Ramos (cell line): ENCODE results near the gene TMIGD2.
"Not testable (repeated sequence)": the region's sequence is repeated elsewhere in the genome, so short reads cannot be mapped to it uniquely, and the experiment has no call there.

Experiments
- in situ Hi-C: fragments of 300-500 bp; cut with MboI; formaldehyde crosslinking; loops from one replicate; pipeline ENCODE4 v1.14.3; 2022; ENCODE audit warnings: low sequenced_read_pairs; ENCODE audit not compliant: unreplicated experiment

TMIGD2 gene

GRCh38 chr19:4268816-4269430 lies 33.3 kb downstream of the TMIGD2 start:
- in situ Hi-C loops: loop anchor here (10.0 kb wide), 1 partner anchor 256 kb away; no protein-coding TSS in a partner anchor

- in situ Hi-C loops: loop anchor here (10.0 kb wide), 1 partner anchor 257 kb away; no protein-coding TSS in a partner anchor
These were observed 34.0 kb downstream of the TMIGD2 start for GRCh38 chr19:4267901-4268815.

- in situ Hi-C loops: loop anchor here (10.0 kb wide), 1 partner anchor 258 kb away; no protein-coding TSS in a partner anchor
These were observed 34.9 kb downstream of the TMIGD2 start for GRCh38 chr19:4267101-4267900.

GRCh38 chr19:4266253-4267000 lies 35.8 kb downstream of the TMIGD2 start:
- in situ Hi-C loops: loop anchor here (10.0 kb wide), 1 partner anchor 258 kb away; no protein-coding TSS in a partner anchor

- in situ Hi-C loops: loop anchor here (10.0 kb wide), 1 partner anchor 260 kb away; no protein-coding TSS in a partner anchor
These were observed 37.4 kb downstream of the TMIGD2 start for GRCh38 chr19:4264812-4265211.

- in situ Hi-C loops: loop anchor here (10.0 kb wide), 1 partner anchor 264 kb away; no protein-coding TSS in a partner anchor
These were observed 41.5 kb downstream of the TMIGD2 start for GRCh38 chr19:4260613-4261191.

GRCh38 chr19:4258181-4258580 lies 44.0 kb downstream of the TMIGD2 start:
- in situ Hi-C loops: no loop called here

- in situ Hi-C loops: no loop called here
These were observed 45.2 kb downstream of the TMIGD2 start for GRCh38 chr19:4257025-4257424.

GRCh38 chr19:4256563-4256962 lies 45.6 kb downstream of the TMIGD2 start:
- in situ Hi-C loops: no loop called here

GRCh38 chr19:4246767-4247593 lies 55.2 kb downstream of the TMIGD2 start, which contains the start of gene YJU2:
Gene YJU2, plus strand, starts transcription at chr19:4247080. Its CDS starts 67 bp downstream, at chr19:4247147.
- in situ Hi-C loops: no loop called here

GRCh38 chr19:4245938-4246337 lies 56.3 kb downstream of the TMIGD2 start:
- in situ Hi-C loops: not testable (repeated sequence)
